KBM-7 (cell line): ENCODE results near the gene COL18A1.
"Not testable (repeated sequence)": the region's sequence is repeated elsewhere in the genome, so short reads cannot be mapped to it uniquely, and the experiment has no call there.

ENCODE experiments used
- DNase-seq: peaks from one replicate; pipeline ENCODE4 v3.0.0-alpha.2; 2015
- in situ Hi-C: fragments of 300-500 bp; cut with MboI; formaldehyde crosslinking; loops from 2 replicates; pipeline ENCODE4 v1.14.3; 2020; ENCODE audit warnings: low sequenced_read_pairs, low pct_unique_long_range_greater_than_20kb, mixed read lengths

The COL18A1 gene

GRCh38 chr21:45433911-45434644 is 29.1 kb downstream of the COL18A1 start:
- no peak for DNase-seq
- in situ Hi-C loops: loop anchor here (25.0 kb wide), 1 partner anchor 297 kb away; no protein-coding TSS in a partner anchor

- no peak for DNase-seq
- in situ Hi-C loops: loop anchor here (25.0 kb wide), 1 partner anchor 297 kb away; no protein-coding TSS in a partner anchor
These were observed 29.8 kb downstream of the COL18A1 start for GRCh38 chr21:45434645-45435217.

GRCh38 chr21:45435405-45435981 is 30.5 kb downstream of the COL18A1 start:
- DNase-seq: no peak
- in situ Hi-C loops: loop anchor here (25.0 kb wide), 1 partner anchor 298 kb away; no protein-coding TSS in a partner anchor

- DNase-seq: no peak
- in situ Hi-C loops: loop anchor here (25.0 kb wide), 1 partner anchor 299 kb away; no protein-coding TSS in a partner anchor
These were observed 31.5 kb downstream of the COL18A1 start for GRCh38 chr21:45436351-45437065.

- in situ Hi-C loops: loop anchor here (25.0 kb wide), 1 partner anchor 301 kb away; no protein-coding TSS in a partner anchor
- not testable (repeated sequence) for DNase-seq
These were observed 32.9 kb downstream of the COL18A1 start for GRCh38 chr21:45437844-45438243.

GRCh38 chr21:45438391-45439145 is 33.6 kb downstream of the COL18A1 start:
- in situ Hi-C loops: loop anchor here (25.0 kb wide), 1 partner anchor 301 kb away; no protein-coding TSS in a partner anchor
- DNase-seq: no peak

- in situ Hi-C loops: loop anchor here (25.0 kb wide), 1 partner anchor 302 kb away; no protein-coding TSS in a partner anchor
- DNase-seq: peak; percentile 89
These were observed 34.4 kb downstream of the COL18A1 start for GRCh38 chr21:45439161-45439872.

GRCh38 chr21:45439901-45440461 is 35.0 kb downstream of the COL18A1 start:
- in situ Hi-C loops: loop anchor here (25.0 kb wide), 1 partner anchor 303 kb away; no protein-coding TSS in a partner anchor
- no peak for DNase-seq

GRCh38 chr21:45440736-45441350 is 35.9 kb downstream of the COL18A1 start:
- in situ Hi-C loops: loop anchor here (25.0 kb wide), 1 partner anchor 304 kb away; no protein-coding TSS in a partner anchor
- no peak for DNase-seq

- no peak for DNase-seq
- in situ Hi-C loops: loop anchor here (25.0 kb wide), 1 partner anchor 304 kb away; no protein-coding TSS in a partner anchor
These were observed 36.7 kb downstream of the COL18A1 start for GRCh38 chr21:45441431-45442255.

GRCh38 chr21:45442276-45442675 is 37.3 kb downstream of the COL18A1 start:
- in situ Hi-C loops: loop anchor here (25.0 kb wide), 1 partner anchor 305 kb away; no protein-coding TSS in a partner anchor
- no peak for DNase-seq

GRCh38 chr21:45442686-45443594 is 38.0 kb downstream of the COL18A1 start:
- in situ Hi-C loops: loop anchor here (25.0 kb wide), 1 partner anchor 306 kb away; no protein-coding TSS in a partner anchor
- DNase-seq: not testable (repeated sequence)

GRCh38 chr21:45443595-45444181 is 38.7 kb downstream of the COL18A1 start:
- peak; percentile 33 for DNase-seq
- in situ Hi-C loops: loop anchor here (25.0 kb wide), 1 partner anchor 306 kb away; no protein-coding TSS in a partner anchor

GRCh38 chr21:45444385-45444784 is 39.4 kb downstream of the COL18A1 start:
- in situ Hi-C loops: loop anchor here (25.0 kb wide), 1 partner anchor 307 kb away; no protein-coding TSS in a partner anchor
- no peak for DNase-seq

GRCh38 chr21:45445369-45445768 is 40.4 kb downstream of the COL18A1 start:
- no peak for DNase-seq
- in situ Hi-C loops: loop anchor here (25.0 kb wide), 1 partner anchor 308 kb away; no protein-coding TSS in a partner anchor
